ENCODE data around the gene EDAR.

Gene EDAR

GRCh38 chr2:109000738-109001137 lies 11.7 kb upstream of the EDAR start:
- Histone ChIP-seq H3K4me3 (replicated peaks; ENCODE audit: low read depth, low read length) (no peak overlapping the region), H3K27me3 (replicated peaks; ENCODE audit: control insufficient read depth, insufficient read depth, low read length) (no peaks in the 10 kb centered on the region; the same call in 1 of the 2 replicates), H3K36me3 (ENCODE audit: control insufficient read depth, insufficient read depth, low read length) (no peaks in the 10 kb centered on the region)
- no peak for TF ChIP-seq CTCF (IDR thresholded peaks at IDR 0.05; ENCODE audit: insufficient read depth, low read length, poor library complexity, severe bottlenecking)
- no peak for DNase-seq (ENCODE audit: extremely low read depth, insufficient read length)

GRCh38 chr2:108998911-108999310 lies 9.9 kb upstream of the EDAR start:
- Histone ChIP-seq H3K27me3 (replicated peaks; ENCODE audit: control insufficient read depth, insufficient read depth, low read length) (no peaks in the 10 kb centered on the region; the same call in 1 of the 2 replicates), H3K4me3 (replicated peaks; ENCODE audit: low read depth, low read length) (no peak overlapping the region), H3K36me3 (ENCODE audit: control insufficient read depth, insufficient read depth, low read length) (no peaks in the 10 kb centered on the region)
- DNase-seq (ENCODE audit: extremely low read depth, insufficient read length): no peak
- TF ChIP-seq CTCF (IDR thresholded peaks at IDR 0.05; ENCODE audit: insufficient read depth, low read length, poor library complexity, severe bottlenecking): no peak

GRCh38 chr2:108994178-108994577 lies 5.2 kb upstream of the EDAR start:
- no peak overlapping the region for H3K4me3 ChIP-seq (replicated peaks; ENCODE audit: low read depth, low read length)
- no peaks in the 10 kb centered on the region for H3K36me3 ChIP-seq (ENCODE audit: control insufficient read depth, insufficient read depth, low read length)
- H3K27me3 ChIP-seq (replicated peaks; ENCODE audit: control insufficient read depth, insufficient read depth, low read length): no peaks in the 10 kb centered on the region
- no peak for DNase-seq (ENCODE audit: extremely low read depth, insufficient read length)
- TF ChIP-seq CTCF (IDR thresholded peaks at IDR 0.05; ENCODE audit: insufficient read depth, low read length, poor library complexity, severe bottlenecking): no peak

GRCh38 chr2:108993095-108993937 lies 4.3 kb upstream of the EDAR start:
- no peak for TF ChIP-seq CTCF (IDR thresholded peaks at IDR 0.05; ENCODE audit: insufficient read depth, low read length, poor library complexity, severe bottlenecking)
- Histone ChIP-seq H3K27me3 (replicated peaks; ENCODE audit: control insufficient read depth, insufficient read depth, low read length) (no peaks in the 10 kb centered on the region), H3K4me3 (replicated peaks; ENCODE audit: low read depth, low read length) (no peak overlapping the region), H3K36me3 (ENCODE audit: control insufficient read depth, insufficient read depth, low read length) (no peaks in the 10 kb centered on the region)
- DNase-seq (ENCODE audit: extremely low read depth, insufficient read length): no peak

GRCh38 chr2:108988076-108988795 lies 784 bp downstream of the EDAR start:
- H3K27me3 ChIP-seq (replicated peaks; ENCODE audit: control insufficient read depth, insufficient read depth, low read length): no peaks in the 10 kb centered on the region; the same call in 1 of the 2 replicates
- no peak overlapping the region for H3K4me3 ChIP-seq (replicated peaks; ENCODE audit: low read depth, low read length)
- no peaks in the 10 kb centered on the region for H3K36me3 ChIP-seq (ENCODE audit: control insufficient read depth, insufficient read depth, low read length)
- no peak for TF ChIP-seq CTCF (IDR thresholded peaks at IDR 0.05; ENCODE audit: insufficient read depth, low read length, poor library complexity, severe bottlenecking)
- no peak for DNase-seq (ENCODE audit: extremely low read depth, insufficient read length)

Data from GM06990 (cell line).